UCSD-AML1 (cell line): ENCODE data around the gene RGR.
"Not testable (repeated sequence)": the region's sequence is repeated elsewhere in the genome, so short reads cannot be mapped to it uniquely, and the experiment has no call there.

Experiments
- DNase-seq: peaks from one replicate; lab custom pipeline; 2025; ENCODE audit not compliant: unreplicated experiment; lab: John Stamatoyannopoulos, UW

RGR gene

GRCh38 chr10:84256510-84257342 lies 11.9 kb downstream of the RGR start:
- DNase-seq, result peak; percentile 14

- no peak for DNase-seq
These were observed 12.6 kb downstream of the RGR start for GRCh38 chr10:84257343-84258020.

GRCh38 chr10:84258034-84258695 lies 13.3 kb downstream of the RGR start:
- DNase-seq, result no peak

GRCh38 chr10:84261236-84261915 lies 16.5 kb downstream of the RGR start:
- no peak for DNase-seq

- no peak for DNase-seq
These were observed 17.5 kb downstream of the RGR start for GRCh38 chr10:84262190-84262956.

- DNase-seq, result no peak
These were observed 18.9 kb downstream of the RGR start for GRCh38 chr10:84263716-84264115.

GRCh38 chr10:84264611-84265141 lies 19.8 kb downstream of the RGR start:
- DNase-seq, result peak; percentile 64

- DNase-seq, result no peak
These were observed 20.6 kb downstream of the RGR start for GRCh38 chr10:84265418-84265817.

GRCh38 chr10:84267503-84268126 lies 22.8 kb downstream of the RGR start:
- peak; percentile 67 for DNase-seq

GRCh38 chr10:84269162-84269561 lies 24.3 kb downstream of the RGR start:
- no peak for DNase-seq

GRCh38 chr10:84269773-84270172 lies 24.9 kb downstream of the RGR start:
- DNase-seq, result no peak

- DNase-seq, result no peak
These were observed 25.9 kb downstream of the RGR start for GRCh38 chr10:84270708-84271107.

- not testable (repeated sequence) for DNase-seq
These were observed 35.1 kb downstream of the RGR start for GRCh38 chr10:84279876-84280475.

- DNase-seq, result no peak
These were observed 41.8 kb downstream of the RGR start for GRCh38 chr10:84286695-84287094.

- DNase-seq, result no peak
These were observed 43.3 kb downstream of the RGR start for GRCh38 chr10:84288151-84288550.

GRCh38 chr10:84289521-84290200 lies 44.8 kb downstream of the RGR start:
- no peak for DNase-seq

- no peak for DNase-seq
These were observed 45.4 kb downstream of the RGR start for GRCh38 chr10:84290235-84290634.

GRCh38 chr10:84291384-84291783 lies 46.5 kb downstream of the RGR start:
- no peak for DNase-seq

GRCh38 chr10:84292502-84292901 lies 47.6 kb downstream of the RGR start:
- no peak for DNase-seq
